ENCODE data around the gene FEZF2.

The FEZF2 gene

GRCh38 chr3:62332017-62332416, 41.3 kb downstream of the FEZF2 start:
- TF ChIP-seq POLR2AphosphoS5 (IDR thresholded peaks at IDR 0.05; ENCODE audit: borderline replicate concordance, low read depth, low read length) (no peak), FOXP2 (optimal IDR thresholded peaks at IDR 0.05; ENCODE audit: control extremely low read depth, extremely low read length, insufficient read depth) (no peak), EZH2 (IDR thresholded peaks at IDR 0.05) (no peak)
- no peak overlapping the region for H3K27ac ChIP-seq
- no peak overlapping the region for H3K4me3 ChIP-seq
- no peaks in the 10 kb centered on the region for H3K9me3 ChIP-seq (ENCODE audit: low read depth, low read length)
- DNase-seq (ENCODE audit: low read depth, low spot score), result no peak
- H3K36me3 ChIP-seq (ENCODE audit: insufficient read depth, low read length), result no peaks in the 10 kb centered on the region
- no peak overlapping the region for H3K9ac ChIP-seq (ENCODE audit: insufficient read length)

GRCh38 chr3:62329971-62330370, 43.4 kb downstream of the FEZF2 start:
- TF ChIP-seq EZH2 (IDR thresholded peaks at IDR 0.05), result no peak
- no peak for TF ChIP-seq POLR2AphosphoS5 (IDR thresholded peaks at IDR 0.05; ENCODE audit: borderline replicate concordance, low read depth, low read length)
- no peak for TF ChIP-seq FOXP2 (optimal IDR thresholded peaks at IDR 0.05; ENCODE audit: control extremely low read depth, extremely low read length, insufficient read depth)
- Histone ChIP-seq H3K36me3 (ENCODE audit: insufficient read depth, low read length) (no peaks in the 10 kb centered on the region), H3K4me3 (no peak overlapping the region), H3K27ac (no peak overlapping the region), H3K9me3 (ENCODE audit: low read depth, low read length) (no peaks in the 10 kb centered on the region), H3K9ac (ENCODE audit: insufficient read length) (no peak overlapping the region)
- DNase-seq (ENCODE audit: low read depth, low spot score), result no peak

GRCh38 chr3:62325896-62326295, 47.5 kb downstream of the FEZF2 start:
- TF ChIP-seq EZH2 (IDR thresholded peaks at IDR 0.05) (no peak), FOXP2 (optimal IDR thresholded peaks at IDR 0.05; ENCODE audit: control extremely low read depth, extremely low read length, insufficient read depth) (no peak), POLR2AphosphoS5 (IDR thresholded peaks at IDR 0.05; ENCODE audit: borderline replicate concordance, low read depth, low read length) (no peak)
- Histone ChIP-seq H3K9ac (ENCODE audit: insufficient read length) (no peak overlapping the region), H3K9me3 (ENCODE audit: low read depth, low read length) (no peaks in the 10 kb centered on the region), H3K36me3 (ENCODE audit: insufficient read depth, low read length) (no peaks in the 10 kb centered on the region), H3K27ac (no peak overlapping the region), H3K4me3 (no peak overlapping the region)
- DNase-seq (ENCODE audit: low read depth, low spot score), result no peak

- no peaks in the 10 kb centered on the region for H3K9me3 ChIP-seq (ENCODE audit: low read depth, low read length)
- H3K9ac ChIP-seq (ENCODE audit: insufficient read length), result no peak overlapping the region
- DNase-seq (ENCODE audit: low read depth, low spot score), result no peak
- H3K36me3 ChIP-seq (ENCODE audit: insufficient read depth, low read length), result no peaks in the 10 kb centered on the region
- H3K27ac ChIP-seq, result no peak overlapping the region
- H3K4me3 ChIP-seq, result no peak overlapping the region
- TF ChIP-seq FOXP2 (optimal IDR thresholded peaks at IDR 0.05; ENCODE audit: control extremely low read depth, extremely low read length, insufficient read depth) (no peak), EZH2 (IDR thresholded peaks at IDR 0.05) (no peak), POLR2AphosphoS5 (IDR thresholded peaks at IDR 0.05; ENCODE audit: borderline replicate concordance, low read depth, low read length) (no peak)
Measured at GRCh38 chr3:62323241-62323640, 50.1 kb downstream of the FEZF2 start.

Data from SK-N-MC (cell line).